ENCODE results near the gene LAMTOR2.

Gene LAMTOR2

DNA sequence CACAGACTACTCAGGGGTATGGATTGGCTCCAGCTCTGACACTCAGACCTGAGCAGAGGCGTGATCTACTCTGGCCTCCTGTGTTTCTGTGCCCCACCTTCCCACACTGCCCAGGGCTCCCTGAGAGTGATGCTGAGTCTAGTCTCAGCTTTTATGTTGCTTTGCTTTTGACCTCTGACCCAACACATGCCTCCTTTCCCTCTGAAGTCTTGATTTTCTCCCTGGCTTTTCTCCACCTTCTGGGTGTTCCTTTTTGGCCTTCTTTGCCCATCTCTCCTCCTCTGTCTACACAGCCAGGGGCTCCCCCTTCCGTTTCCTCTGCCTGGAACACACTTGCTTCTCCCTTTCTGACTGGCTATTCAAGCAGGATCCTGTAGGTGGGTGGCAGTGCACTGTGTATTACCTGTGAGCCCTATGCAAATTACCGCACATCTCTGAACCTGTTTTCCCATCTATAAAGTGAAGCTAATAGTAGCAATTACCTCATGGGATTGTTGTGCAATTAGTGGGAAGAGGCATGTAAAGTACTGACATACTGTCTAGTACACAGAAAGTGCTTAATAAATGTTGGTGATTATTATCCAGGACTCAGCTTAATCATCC, 41.4 kb downstream of the LAMTOR2 start:
- TF ChIP-seq, protein P1, sequence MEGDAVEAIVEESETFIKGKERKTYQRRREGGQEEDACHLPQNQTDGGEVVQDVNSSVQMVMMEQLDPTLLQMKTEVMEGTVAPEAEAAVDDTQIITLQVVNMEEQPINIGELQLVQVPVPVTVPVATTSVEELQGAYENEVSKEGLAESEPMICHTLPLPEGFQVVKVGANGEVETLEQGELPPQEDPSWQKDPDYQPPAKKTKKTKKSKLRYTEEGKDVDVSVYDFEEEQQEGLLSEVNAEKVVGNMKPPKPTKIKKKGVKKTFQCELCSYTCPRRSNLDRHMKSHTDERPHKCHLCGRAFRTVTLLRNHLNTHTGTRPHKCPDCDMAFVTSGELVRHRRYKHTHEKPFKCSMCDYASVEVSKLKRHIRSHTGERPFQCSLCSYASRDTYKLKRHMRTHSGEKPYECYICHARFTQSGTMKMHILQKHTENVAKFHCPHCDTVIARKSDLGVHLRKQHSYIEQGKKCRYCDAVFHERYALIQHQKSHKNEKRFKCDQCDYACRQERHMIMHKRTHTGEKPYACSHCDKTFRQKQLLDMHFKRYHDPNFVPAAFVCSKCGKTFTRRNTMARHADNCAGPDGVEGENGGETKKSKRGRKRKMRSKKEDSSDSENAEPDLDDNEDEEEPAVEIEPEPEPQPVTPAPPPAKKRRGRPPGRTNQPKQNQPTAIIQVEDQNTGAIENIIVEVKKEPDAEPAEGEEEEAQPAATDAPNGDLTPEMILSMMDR (IDR thresholded peaks at IDR 0.05; ENCODE audit: borderline replicate concordance, control extremely low read depth, extremely low read depth, insufficient read depth, missing control alignments): no peak
- in situ Hi-C loops (cut with MboI; ENCODE audit: low sequenced_read_pairs, unreplicated experiment): loop anchor here (10.0 kb wide), 1 partner anchor 129 kb away; no protein-coding TSS in a partner anchor
- no peak for DNase-seq (ENCODE audit: low spot score)

DNA sequence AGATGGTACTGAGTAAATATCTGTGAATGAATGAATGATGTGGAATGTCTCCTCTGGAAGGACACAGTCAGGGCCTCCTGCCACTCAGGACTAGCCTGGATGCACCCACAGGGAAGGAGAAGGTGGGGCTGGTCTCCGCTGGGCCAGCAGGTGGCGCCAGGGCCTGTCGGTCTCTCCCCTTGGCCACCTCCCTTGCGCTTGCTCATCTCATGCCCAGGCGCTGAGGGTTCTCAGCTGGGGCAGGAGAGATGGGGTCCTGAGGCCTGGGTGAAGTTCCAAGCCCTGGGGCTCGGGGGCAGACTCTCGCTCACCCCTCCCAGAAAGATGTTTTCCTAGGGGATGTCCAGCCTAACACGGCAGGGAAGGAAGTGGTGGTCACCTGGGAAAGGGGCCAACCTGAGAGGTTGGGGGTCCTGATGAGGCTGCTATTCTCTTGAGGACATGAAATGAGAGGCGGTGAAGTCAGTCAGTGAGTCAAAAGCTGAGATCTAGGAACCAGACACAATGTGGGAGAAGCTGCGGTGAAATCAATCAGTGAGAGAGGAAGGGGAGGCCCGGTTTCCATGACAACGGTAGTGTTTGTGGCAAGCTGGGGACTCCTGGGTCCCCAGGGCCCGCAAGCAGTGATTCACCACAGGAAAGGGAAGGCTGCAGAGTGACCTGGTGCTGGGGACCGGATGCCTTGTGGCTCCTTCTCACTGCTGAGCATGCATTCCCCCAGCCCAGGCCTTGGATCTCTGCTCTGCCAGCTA, 42.2 kb downstream of the LAMTOR2 start:
- TF ChIP-seq, protein P1 (IDR thresholded peaks at IDR 0.05; ENCODE audit: borderline replicate concordance, control extremely low read depth, extremely low read depth, insufficient read depth, missing control alignments): peak; percentile 90
- peak; percentile 88 for DNase-seq (ENCODE audit: low spot score)
- in situ Hi-C loops (cut with MboI; ENCODE audit: low sequenced_read_pairs, unreplicated experiment): loop anchor here (10.0 kb wide), 1 partner anchor 128 kb away; no protein-coding TSS in a partner anchor

DNA sequence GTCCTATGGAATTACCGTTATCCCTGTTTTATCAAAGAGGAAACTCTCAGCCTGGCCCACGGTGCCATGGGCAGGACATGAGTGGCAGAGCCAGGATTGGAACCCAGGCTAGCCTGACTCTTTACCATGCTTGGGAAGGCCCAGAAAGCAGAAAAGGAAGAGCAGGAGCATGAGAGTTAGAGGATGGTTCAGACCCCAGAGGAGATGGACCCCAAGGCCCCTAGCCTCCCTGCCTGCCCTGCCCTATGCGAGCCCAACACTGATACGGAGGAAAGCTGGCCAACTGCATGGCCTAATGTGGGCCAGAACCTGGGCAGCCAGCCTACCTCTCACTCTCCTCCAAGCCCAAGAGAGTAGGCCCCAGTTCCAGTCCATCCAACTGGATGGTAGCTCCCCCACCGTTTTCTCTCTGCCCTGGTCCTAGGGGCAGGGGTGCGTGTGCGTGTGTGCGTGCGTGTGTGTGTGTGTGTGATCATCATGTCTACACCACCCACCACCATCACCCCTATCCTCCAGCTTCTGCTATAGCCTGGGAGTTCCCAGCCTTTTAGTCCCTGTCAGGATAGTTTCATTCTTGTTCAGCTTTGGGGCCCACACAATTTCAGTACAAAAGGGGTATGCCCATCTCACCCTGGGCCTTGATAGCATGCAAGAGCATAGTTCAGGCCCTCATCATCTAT, 43.1 kb downstream of the LAMTOR2 start:
- DNase-seq (ENCODE audit: low spot score): no peak
- TF ChIP-seq, protein P1 (IDR thresholded peaks at IDR 0.05; ENCODE audit: borderline replicate concordance, control extremely low read depth, extremely low read depth, insufficient read depth, missing control alignments): no peak
- in situ Hi-C loops (cut with MboI; ENCODE audit: low sequenced_read_pairs, unreplicated experiment): loop anchor here (10.0 kb wide), 1 partner anchor 127 kb away; no protein-coding TSS in a partner anchor

DNA sequence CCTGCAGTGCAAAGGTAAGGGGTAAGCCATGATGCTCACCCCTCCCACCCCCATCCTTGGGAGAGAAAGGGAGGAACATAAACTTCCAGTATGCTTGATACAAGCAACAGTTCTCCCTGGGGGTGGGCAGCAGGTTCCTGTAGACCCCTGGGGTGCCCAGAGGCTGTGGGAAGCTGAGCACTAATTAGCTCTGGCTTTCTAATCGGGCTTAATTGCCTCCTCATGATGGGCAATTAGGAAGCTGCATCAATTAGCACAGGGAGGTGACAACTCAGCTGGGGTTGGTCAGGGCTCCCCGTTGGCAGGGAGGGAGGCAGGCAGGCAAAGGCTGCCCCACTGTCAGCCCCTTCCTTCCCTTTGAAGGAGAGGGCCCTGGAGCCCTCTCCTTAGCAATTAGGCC, 44.2 kb downstream of the LAMTOR2 start:
- in situ Hi-C loops (cut with MboI; ENCODE audit: low sequenced_read_pairs, unreplicated experiment): loop anchor here (10.0 kb wide), 1 partner anchor 126 kb away; no protein-coding TSS in a partner anchor
- TF ChIP-seq, protein P1 (IDR thresholded peaks at IDR 0.05; ENCODE audit: borderline replicate concordance, control extremely low read depth, extremely low read depth, insufficient read depth, missing control alignments): no peak
- DNase-seq (ENCODE audit: low spot score): no peak

DNA sequence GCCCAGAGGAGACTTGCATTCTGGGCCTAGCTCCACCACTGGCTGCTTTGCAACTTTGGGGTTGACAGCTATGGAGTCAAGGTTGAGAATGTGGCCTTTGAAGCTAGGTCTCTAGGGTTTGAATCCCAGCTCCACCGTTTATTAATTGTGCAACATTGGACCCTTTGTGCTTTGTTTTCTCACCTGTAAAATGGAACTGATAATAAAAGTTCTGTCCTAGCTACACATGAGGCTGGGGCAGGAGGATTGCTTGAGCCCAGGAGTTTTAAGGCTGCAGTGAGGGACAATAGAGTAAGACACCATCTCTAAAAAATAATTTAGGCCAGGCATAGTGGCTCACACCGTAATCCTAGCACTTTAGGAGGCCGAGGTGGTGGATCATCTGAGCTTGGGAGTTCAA, 44.7 kb downstream of the LAMTOR2 start:
- TF ChIP-seq, protein P1 (IDR thresholded peaks at IDR 0.05; ENCODE audit: borderline replicate concordance, control extremely low read depth, extremely low read depth, insufficient read depth, missing control alignments): no peak
- in situ Hi-C loops (cut with MboI; ENCODE audit: low sequenced_read_pairs, unreplicated experiment): loop anchor here (10.0 kb wide), 1 partner anchor 126 kb away; no protein-coding TSS in a partner anchor

DNA sequence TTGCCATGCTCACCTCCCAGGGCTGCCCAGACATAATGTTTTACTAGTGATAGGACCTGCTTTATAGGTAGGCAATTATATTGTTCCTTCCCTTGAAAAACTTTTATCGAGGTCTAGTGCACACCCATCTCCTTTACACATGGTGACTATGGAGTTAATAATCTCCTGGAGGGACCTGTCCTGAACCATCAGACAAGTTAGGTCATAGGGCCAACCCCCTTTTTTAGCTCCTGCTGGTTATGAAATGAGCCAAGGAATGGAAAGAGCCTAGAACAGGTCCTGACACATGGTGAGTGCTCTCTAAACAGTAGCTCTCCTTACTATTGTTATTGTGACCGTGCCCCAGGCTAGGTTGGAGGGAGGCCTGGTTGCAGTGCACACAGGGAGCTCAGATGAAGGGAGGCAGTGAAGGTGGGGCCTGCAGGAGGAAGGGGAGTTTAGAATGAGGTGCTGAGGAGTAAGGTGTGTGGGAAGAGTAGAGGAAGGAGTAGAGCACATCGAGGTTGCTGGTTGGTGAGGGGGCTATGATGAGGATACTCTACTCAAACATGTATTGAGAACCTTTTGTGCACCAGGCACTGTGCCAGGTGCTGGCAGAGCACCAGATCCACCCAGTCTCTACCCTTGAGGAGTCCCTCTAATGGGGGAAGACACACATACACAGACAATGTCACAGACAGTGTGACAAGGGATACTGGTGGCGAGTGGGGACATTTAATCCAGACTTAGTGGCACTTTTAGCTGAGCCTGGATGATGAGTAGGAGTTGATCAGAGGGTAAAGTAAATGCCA, 45.8 kb downstream of the LAMTOR2 start:
- no peak for DNase-seq (ENCODE audit: low spot score)
- in situ Hi-C loops (cut with MboI; ENCODE audit: low sequenced_read_pairs, unreplicated experiment): no loop called here
- TF ChIP-seq, protein P1 (IDR thresholded peaks at IDR 0.05; ENCODE audit: borderline replicate concordance, control extremely low read depth, extremely low read depth, insufficient read depth, missing control alignments): no peak

More for the DNA sequence above, 44.7 kb downstream of the LAMTOR2 start:
- no peak for DNase-seq (ENCODE audit: low spot score)

Data from GM13976 (cell line).